Left ventricle myocardium inferior (tissue), 1 donor: ENCODE results near the gene CEACAM16. TPM values are rescaled to one million over a fixed set of nuclear protein-coding genes. Genes with fewer than 3 reads are reported as not detected.

Experiments
- DNase-seq: peaks from one replicate; pipeline ENCODE4 v3.0.0-alpha.2; 2020
- H3K27ac ChIP-seq: fragments of 200-600 bp; replicated peaks from 2 replicates; pipeline ENCODE4 v1.8.0; 2021
- H3K27me3 ChIP-seq: fragments of 200-600 bp; 2 replicates; pipeline ENCODE4 v1.8.0; 2021; ENCODE audit warnings: low read depth
- H3K36me3 ChIP-seq: fragments of 200-600 bp; 2 replicates; pipeline ENCODE4 v1.8.0; 2021
- H3K4me1 ChIP-seq: fragments of 200-600 bp; 2 replicates; pipeline ENCODE4 v1.8.0; 2021
- H3K4me3 ChIP-seq: fragments of 200-600 bp; 2 replicates; pipeline ENCODE4 v1.8.0; 2021; ENCODE audit warnings: mild to moderate bottlenecking, moderate library complexity
- H3K9me3 ChIP-seq: fragments of 200-600 bp; replicated peaks from 2 replicates; pipeline ENCODE4 v1.8.0; 2021
- CTCF ChIP-seq: fragments of 200-600 bp; IDR thresholded peaks from 2 replicates; pipeline ENCODE4 v1.8.0; 2021; ENCODE audit warnings: antibody characterized with exemption, mild to moderate bottlenecking, borderline replicate concordance
- intact Hi-C: fragments of 100-400 bp; cut with micrococcal nuclease; formaldehyde crosslinking; loops from one replicate; pipeline ENCODE4 v1.11.0; 2022
- total RNA-seq: library from RNA; stranded (reverse); fragmentation: NEBNext Ultra II Directional; extraction: Animal tissue kit (Norgen Biotek cat#: 25700); gene quantifications from one replicate; pipeline ENCODE4 v1.2.1, GENCODE V29; 2021
- donor health status: DM: no; HTN: yes; CAD: no; lungs with severe emphysema.

Gene CEACAM16
- total RNA-seq, 1 donor from 2014 or later, result not detected

DNA sequence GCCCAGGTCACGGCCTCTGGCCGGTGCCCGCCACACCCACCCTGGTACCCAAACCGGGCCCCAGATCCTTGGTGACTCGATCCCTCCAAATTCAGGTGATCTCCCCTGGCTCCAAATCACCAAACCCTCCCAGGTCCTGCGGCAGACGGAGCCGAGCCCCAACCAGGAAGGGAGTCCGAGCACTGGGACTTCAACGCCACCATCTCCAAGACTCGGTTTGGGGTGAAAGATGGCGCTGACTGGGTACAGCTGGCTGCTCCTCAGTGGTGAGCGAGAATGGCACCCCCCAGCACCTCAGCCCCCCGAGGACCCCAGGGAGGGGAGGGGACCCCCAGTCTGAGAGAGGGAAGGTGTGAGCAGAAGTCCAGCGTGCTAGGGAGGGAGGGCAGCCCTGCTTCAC is 2.3 kb downstream of the CEACAM16 start:
- TF ChIP-seq CTCF, result no peak
- Histone ChIP-seq H3K9me3 (no peaks in the 10 kb centered on the region), H3K27ac (no peak overlapping the region), H3K4me1 (no peaks in the 10 kb centered on the region), H3K27me3 (no peaks in the 10 kb centered on the region), H3K4me3 (no peak overlapping the region), H3K36me3 (no peaks in the 10 kb centered on the region)
- intact Hi-C loops, result no loop called here
- no peak for DNase-seq

- intact Hi-C loops, result no loop called here
- H3K4me1 ChIP-seq, result no peaks in the 10 kb centered on the region
- no peak overlapping the region for H3K27ac ChIP-seq
- no peaks in the 10 kb centered on the region for H3K9me3 ChIP-seq
- H3K36me3 ChIP-seq, result no peaks in the 10 kb centered on the region
- no peaks in the 10 kb centered on the region for H3K27me3 ChIP-seq
- no peak for DNase-seq
- TF ChIP-seq CTCF, result no peak
- no peak overlapping the region for H3K4me3 ChIP-seq
Measured at GRCh38 chr19:44702551-44703176, 3.7 kb downstream of the CEACAM16 start.

GRCh38 chr19:44703336-44704078 is 4.6 kb downstream of the CEACAM16 start:
- intact Hi-C loops, result no loop called here
- TF ChIP-seq CTCF, result no peak
- DNase-seq, result no peak
- Histone ChIP-seq H3K27ac (no peak overlapping the region), H3K9me3 (no peaks in the 10 kb centered on the region), H3K4me3 (no peak overlapping the region), H3K27me3 (no peaks in the 10 kb centered on the region), H3K36me3 (no peaks in the 10 kb centered on the region), H3K4me1 (no peaks in the 10 kb centered on the region)

GRCh38 chr19:44704982-44705381 is 6.0 kb downstream of the CEACAM16 start:
- H3K4me1 ChIP-seq, result no peaks in the 10 kb centered on the region
- no peaks in the 10 kb centered on the region for H3K27me3 ChIP-seq
- TF ChIP-seq CTCF, result no peak
- intact Hi-C loops, result no loop called here
- no peak overlapping the region for H3K27ac ChIP-seq
- no peaks in the 10 kb centered on the region for H3K36me3 ChIP-seq
- H3K9me3 ChIP-seq, result no peaks in the 10 kb centered on the region
- no peak overlapping the region for H3K4me3 ChIP-seq
- DNase-seq, result no peak

- Histone ChIP-seq H3K4me1 (no peaks in the 10 kb centered on the region), H3K9me3 (no peaks in the 10 kb centered on the region), H3K27ac (no peak overlapping the region), H3K27me3 (no peaks in the 10 kb centered on the region), H3K4me3 (no peak overlapping the region), H3K36me3 (no peaks in the 10 kb centered on the region)
- no peak for TF ChIP-seq CTCF
- intact Hi-C loops, result no loop called here
- DNase-seq, result no peak
Measured at GRCh38 chr19:44705502-44706010, 6.6 kb downstream of the CEACAM16 start.
